ENCODE data around the gene KIF5B. TPM values are rescaled to one million over a fixed set of nuclear protein-coding genes. Genes with fewer than 3 reads are reported as not detected.
A peak's percentile ranks its signal among the peaks of the same experiment; 100 is the strongest.

KIF5B gene
- total and polyA plus RNA-seq, 9 of the 15 experiments (the other 6 are each of a cell fraction or from before 2014, with no cell fraction given): 24.4 to 94.4 (median 68.9) TPM

DNA sequence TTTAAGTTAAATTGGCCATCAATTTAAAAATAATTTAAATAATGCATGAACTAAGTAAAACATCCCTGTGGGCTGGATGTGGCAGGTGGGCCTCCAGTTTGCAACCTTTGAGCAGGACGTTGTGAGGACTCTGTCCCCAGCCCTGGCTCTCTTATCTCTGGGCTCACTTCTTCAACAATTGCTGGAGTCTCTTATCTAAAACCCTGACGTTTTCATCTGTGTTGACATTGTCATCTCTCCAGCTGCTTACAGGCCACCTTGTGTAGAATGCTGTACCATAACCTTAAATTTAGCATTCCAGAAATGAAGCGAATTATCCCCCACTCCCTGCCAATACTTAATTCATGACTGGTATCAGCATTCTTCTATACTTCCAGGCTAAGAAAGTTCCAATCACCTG lies 3.2 kb upstream of the KIF5B start (continued):
- TF ChIP-seq TAL1 (IDR thresholded peaks at IDR 0.05): peak; percentile 69
- TF ChIP-seq TRIM24 (IDR thresholded peaks at IDR 0.05): 0 out of 4 replicates have a peak, but pooled peaks of 1 of the 2 experiments have one; percentile 21
- TF ChIP-seq MAFK (IDR thresholded peaks at IDR 0.05; ENCODE audit: low read length): no peak
- peak; percentile 71 for TF ChIP-seq CBFA2T2 (conservative IDR thresholded peaks at IDR 0.05)
- TF ChIP-seq, protein P1, sequence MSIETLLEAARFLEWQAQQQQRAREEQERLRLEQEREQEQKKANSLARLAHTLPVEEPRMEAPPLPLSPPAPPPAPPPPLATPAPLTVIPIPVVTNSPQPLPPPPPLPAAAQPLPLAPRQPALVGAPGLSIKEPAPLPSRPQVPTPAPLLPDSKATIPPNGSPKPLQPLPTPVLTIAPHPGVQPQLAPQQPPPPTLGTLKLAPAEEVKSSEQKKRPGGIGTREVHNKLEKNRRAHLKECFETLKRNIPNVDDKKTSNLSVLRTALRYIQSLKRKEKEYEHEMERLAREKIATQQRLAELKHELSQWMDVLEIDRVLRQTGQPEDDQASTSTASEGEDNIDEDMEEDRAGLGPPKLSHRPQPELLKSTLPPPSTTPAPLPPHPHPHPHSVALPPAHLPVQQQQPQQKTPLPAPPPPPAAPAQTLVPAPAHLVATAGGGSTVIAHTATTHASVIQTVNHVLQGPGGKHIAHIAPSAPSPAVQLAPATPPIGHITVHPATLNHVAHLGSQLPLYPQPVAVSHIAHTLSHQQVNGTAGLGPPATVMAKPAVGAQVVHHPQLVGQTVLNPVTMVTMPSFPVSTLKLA (conservative IDR thresholded peaks at IDR 0.05): peak in 1 of 2 experiments; percentile 36; a peak in 1 of 4 replicates
- TF ChIP-seq, protein P2, sequence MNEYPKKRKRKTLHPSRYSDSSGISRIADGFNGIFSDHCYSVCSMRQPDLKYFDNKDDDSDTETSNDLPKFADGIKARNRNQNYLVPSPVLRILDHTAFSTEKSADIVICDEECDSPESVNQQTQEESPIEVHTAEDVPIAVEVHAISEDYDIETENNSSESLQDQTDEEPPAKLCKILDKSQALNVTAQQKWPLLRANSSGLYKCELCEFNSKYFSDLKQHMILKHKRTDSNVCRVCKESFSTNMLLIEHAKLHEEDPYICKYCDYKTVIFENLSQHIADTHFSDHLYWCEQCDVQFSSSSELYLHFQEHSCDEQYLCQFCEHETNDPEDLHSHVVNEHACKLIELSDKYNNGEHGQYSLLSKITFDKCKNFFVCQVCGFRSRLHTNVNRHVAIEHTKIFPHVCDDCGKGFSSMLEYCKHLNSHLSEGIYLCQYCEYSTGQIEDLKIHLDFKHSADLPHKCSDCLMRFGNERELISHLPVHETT (CRISPR knock-in tag; conservative IDR thresholded peaks at IDR 0.05 in 1 of 2, IDR thresholded peaks at IDR 0.05 in 1 of 2): no peak
- TF ChIP-seq TBP (optimal IDR thresholded peaks at IDR 0.05; ENCODE audit: low read depth, low read length): no peak
- TF ChIP-seq EHMT2 (IDR thresholded peaks at IDR 0.05): no peak
- 0 out of 4 replicates have a peak, but pooled peaks of 1 of the 2 experiments have one; percentile 13 for TF ChIP-seq RAD21 (CRISPR knock-in tag; conservative IDR thresholded peaks at IDR 0.05 in 1 of 2, IDR thresholded peaks at IDR 0.05 in 1 of 2)
- TF ChIP-seq, protein P3, sequence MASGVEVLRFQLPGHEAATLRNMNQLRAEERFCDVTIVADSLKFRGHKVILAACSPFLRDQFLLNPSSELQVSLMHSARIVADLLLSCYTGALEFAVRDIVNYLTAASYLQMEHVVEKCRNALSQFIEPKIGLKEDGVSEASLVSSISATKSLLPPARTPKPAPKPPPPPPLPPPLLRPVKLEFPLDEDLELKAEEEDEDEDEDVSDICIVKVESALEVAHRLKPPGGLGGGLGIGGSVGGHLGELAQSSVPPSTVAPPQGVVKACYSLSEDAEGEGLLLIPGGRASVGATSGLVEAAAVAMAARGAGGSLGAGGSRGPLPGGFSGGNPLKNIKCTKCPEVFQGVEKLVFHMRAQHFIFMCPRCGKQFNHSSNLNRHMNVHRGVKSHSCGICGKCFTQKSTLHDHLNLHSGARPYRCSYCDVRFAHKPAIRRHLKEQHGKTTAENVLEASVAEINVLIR (CRISPR knock-in tag; IDR thresholded peaks at IDR 0.05): 0 out of 2 replicates have a peak, but pooled peaks have one; percentile 43
- TF ChIP-seq GATA2 (CRISPR knock-in tag; IDR thresholded peaks at IDR 0.05): no peak
- TF ChIP-seq NFE2L1 (tag; IDR thresholded peaks at IDR 0.05; ENCODE audit: borderline replicate concordance, low read depth): no peak
- peak; percentile 73 for TF ChIP-seq TEAD4 (IDR thresholded peaks at IDR 0.05; ENCODE audit: low read length)
- no peak for TF ChIP-seq TEAD4 (CRISPR knock-in tag; IDR thresholded peaks at IDR 0.05; ENCODE audit: borderline replicate concordance)
- TF ChIP-seq, protein P4, sequence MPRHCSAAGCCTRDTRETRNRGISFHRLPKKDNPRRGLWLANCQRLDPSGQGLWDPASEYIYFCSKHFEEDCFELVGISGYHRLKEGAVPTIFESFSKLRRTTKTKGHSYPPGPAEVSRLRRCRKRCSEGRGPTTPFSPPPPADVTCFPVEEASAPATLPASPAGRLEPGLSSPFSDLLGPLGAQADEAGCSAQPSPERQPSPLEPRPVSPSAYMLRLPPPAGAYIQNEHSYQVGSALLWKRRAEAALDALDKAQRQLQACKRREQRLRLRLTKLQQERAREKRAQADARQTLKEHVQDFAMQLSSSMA (CRISPR knock-in tag; IDR thresholded peaks at IDR 0.05): no peak
- peak; percentile 82 to 95; a peak in 3 of 4 replicates for TF ChIP-seq FOXA3 (CRISPR knock-in tag; conservative IDR thresholded peaks at IDR 0.05 in 1 of 2, IDR thresholded peaks at IDR 0.05 in 1 of 2)
- no peak for TF ChIP-seq BMI1 (IDR thresholded peaks at IDR 0.05; ENCODE audit: low read length)
- TF ChIP-seq RCOR1 (IDR thresholded peaks at IDR 0.05; ENCODE audit: borderline replicate concordance in 1 of 2, low read depth in 2 of 2, low read length in 2 of 2): peak in 1 of 2 experiments; percentile 65; a peak in 1 of 4 replicates
- TF ChIP-seq, protein P5, sequence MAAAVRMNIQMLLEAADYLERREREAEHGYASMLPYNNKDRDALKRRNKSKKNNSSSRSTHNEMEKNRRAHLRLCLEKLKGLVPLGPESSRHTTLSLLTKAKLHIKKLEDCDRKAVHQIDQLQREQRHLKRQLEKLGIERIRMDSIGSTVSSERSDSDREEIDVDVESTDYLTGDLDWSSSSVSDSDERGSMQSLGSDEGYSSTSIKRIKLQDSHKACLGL (CRISPR knock-in tag; IDR thresholded peaks at IDR 0.05; ENCODE audit: borderline replicate concordance, poor library complexity, severe bottlenecking): no peak
- 0 out of 2 replicates have a peak, but pooled peaks have one; percentile 20 for TF ChIP-seq ELF1 (tag; IDR thresholded peaks at IDR 0.05)
- peak; percentile 74; the same call in 1 of the 2 replicates for TF ChIP-seq SMARCE1 (IDR thresholded peaks at IDR 0.05)

Data from K562 (cell line).